GM12878 (cell line): Measurements from ENCODE around the gene HSPBAP1. TPM values are rescaled to one million over a fixed set of nuclear protein-coding genes. Genes with fewer than 3 reads are reported as not detected.

Source experiments
- ATAC-seq: fragments of 200-7000 bp; cut with Tn5 transposase; 3 replicates; pipeline ENCODE4 v1.9.1; 2020; ENCODE audit warnings: mild to moderate bottlenecking, moderate library complexity
- BruUV-seq: library from RNA; stranded (reverse); fragments of 400-500 nt; replicated peaks from 2 replicates; lab custom pipeline; 2021; lab: Mats Ljungman, UMichigan
- CTCF ChIA-PET: fragments of 300-600 bp; sonication (Branson Sonifier 250); formaldehyde crosslinking; extraction: SDS; loops from one replicate; lab custom pipeline; 2021; ENCODE audit warnings: inconsistent platforms; lab: Yijun Ruan, JAX
- POLR2A ChIA-PET: fragments of 350-600 bp; formaldehyde crosslinking; extraction: SDS; loops from one replicate; lab custom pipeline; 2021; ENCODE audit warnings: inconsistent platforms; lab: Charles Lee
- RAD21 ChIA-PET: fragments of 300-600 bp; sonication (Branson Sonifier 250); formaldehyde crosslinking; loops from one replicate; lab custom pipeline; 2023; ENCODE audit warnings: antibody characterized with exemption; ENCODE audit not compliant: unreplicated experiment; lab: Charles Lee
- SMC1A ChIA-PET: fragments of 300-600 bp; sonication (Branson Sonifier 250); formaldehyde crosslinking; loops from one replicate; lab custom pipeline; 2023; ENCODE audit not compliant: unreplicated experiment, uncharacterized antibody; lab: Charles Lee
- DNase-seq: peaks from one replicate; pipeline ENCODE4 v3.0.0-alpha.2; 2011; ENCODE audit warnings: low read depth, low spot score
- FAIRE-seq: peaks from 3 replicates; lab custom pipeline; 2011; peaks lifted over from hg19 to GRCh38; lab: Jason Lieb, UNC
- H2AFZ ChIP-seq: 2 replicates; pipeline ENCODE4 v1.6.0; 2011; ENCODE audit warnings: low read depth, low read length, control low read depth; ENCODE audit not compliant: control insufficient read depth
- H3K27ac ChIP-seq: 2 replicates; pipeline ENCODE4 v1.5.1; 2011; ENCODE audit warnings: control low read depth; ENCODE audit not compliant: control insufficient read depth, insufficient read depth
- H3K27me3 ChIP-seq, 2 experiments: replicated peaks in 1 of 2; 2 replicates each; pipeline versions ENCODE4 v1.6.0 to v1.6.1; 2011; ENCODE audit warnings: low read length in 1 of 2; ENCODE audit not compliant: control insufficient read depth in 2 of 2, insufficient read depth in 2 of 2
- H3K36me3 ChIP-seq, 2 experiments: 2 replicates each; pipeline ENCODE4 v1.5.1; 2011; ENCODE audit warnings: low read length in 1 of 2; ENCODE audit not compliant: control insufficient read depth in 2 of 2, insufficient read depth in 2 of 2
- H3K4me1 ChIP-seq: 2 replicates; pipeline ENCODE4 v1.6.1; 2011; ENCODE audit warnings: mild to moderate bottlenecking, low read length, moderate library complexity, mixed read lengths; ENCODE audit not compliant: control insufficient read depth, insufficient read depth
- H3K4me2 ChIP-seq: 2 replicates; pipeline ENCODE4 v1.6.0; 2011; ENCODE audit warnings: control low read depth; ENCODE audit not compliant: control insufficient read depth, insufficient read depth
- H3K4me3 ChIP-seq: fragments of 200-600 bp; sonication (generic); 2 replicates; pipeline ENCODE4 v1.5.1; 2016
- H3K79me2 ChIP-seq: 2 replicates; pipeline ENCODE4 v1.6.0; 2011; ENCODE audit warnings: low read length; ENCODE audit not compliant: control insufficient read depth, insufficient read depth
- H3K9ac ChIP-seq: 2 replicates; pipeline ENCODE4 v1.8.0; 2011; ENCODE audit warnings: low read length, control low read depth, mixed read lengths; ENCODE audit not compliant: control insufficient read depth, insufficient read depth
- H3K9me3 ChIP-seq: replicated peaks from 3 replicates; pipeline ENCODE4 v1.5.1; 2011; ENCODE audit warnings: mild to moderate bottlenecking, low read length; ENCODE audit not compliant: control insufficient read depth, insufficient read depth
- H4K20me1 ChIP-seq: 2 replicates; pipeline ENCODE4 v1.6.0; 2011; ENCODE audit not compliant: control insufficient read depth, insufficient read depth
- BCL11A ChIP-seq: IDR thresholded peaks from 2 replicates; pipeline ENCODE4 v1.6.1; 2011; ENCODE audit warnings: low read depth, low read length
- BMI1 ChIP-seq: fragments of 450-650 bp; IDR thresholded peaks from 2 replicates; pipeline ENCODE4 v1.6.1; 2016; ENCODE audit warnings: mild to moderate bottlenecking, moderate library complexity, borderline replicate concordance
- EP300 ChIP-seq, 2 experiments: fragments of 150-350 bp in 1 of 2; IDR thresholded peaks; 2 replicates each; pipeline ENCODE4 v1.6.1; 2011 to 2012; ENCODE audit warnings: low read depth in 2 of 2, low read length in 2 of 2, borderline replicate concordance in 1 of 2, improper control_type of control experiment in 1 of 2, inconsistent platforms in 1 of 2; ENCODE audit not compliant: control insufficient read depth in 1 of 2
- SREBF1 ChIP-seq: IDR thresholded peaks from 2 replicates; pipeline ENCODE4 v1.6.1; 2012; ENCODE audit warnings: mild to moderate bottlenecking, low read length
- SREBF2 ChIP-seq: IDR thresholded peaks from 2 replicates; pipeline ENCODE4 v1.6.1; 2012; ENCODE audit warnings: mild to moderate bottlenecking, low read length
- TBL1XR1 ChIP-seq: IDR thresholded peaks from 2 replicates; pipeline ENCODE4 v1.6.1; 2012; ENCODE audit warnings: low read depth, low read length, improper control_type of control experiment
- WGBS: methylation state at CpG from one replicate; pipeline ENCODE4 v1.1.6; 2016; ENCODE audit warnings: low lambda C conversion rate; ENCODE audit not compliant: insufficient replicate concordance, insufficient coverage; ENCODE audit errors: missing lambda C conversion rate; 5-methylcytosine and 5-hydroxymethylcytosine counted together
- in situ Hi-C: fragments of 300-500 bp; cut with MboI; formaldehyde crosslinking; loops from 9 replicates; pipeline ENCODE4 v1.14.3; 2018; ENCODE audit warnings: mixed read lengths
- intact Hi-C: fragments of 100-400 bp; cut with micrococcal nuclease; formaldehyde crosslinking; loops from one replicate; pipeline ENCODE4 v1.14.2; 2022; ENCODE audit not compliant: unreplicated experiment
- polyA plus RNA-seq, 11 experiments: library from polyadenylated mRNA; depleted of rRNA in 4 of 11; unstranded in 6 of 11; stranded (reverse) in 5 of 11; fragments of >200 nt; fragmentation: Nextera tagmentation in 4 of 11; fragmentation: Illumina TruSeq in 1 of 11; extraction: Ambion mirVana in 4 of 11; extraction: Trizol in 1 of 11; gene quantifications; 1 replicate in 1 of 11; 2 replicates in 10 of 11; pipeline versions ENCODE4 v1.2.1 to v1.2.3, GENCODE V29; 2011 to 2016; ENCODE audit warnings: inconsistent platforms in 2 of 11, missing spikeins in 2 of 11, low read depth in 1 of 11
- total RNA-seq, 4 experiments: library from RNA; depleted of rRNA in 3 of 4; stranded (reverse); fragments of >200 nt in 3 of 4; fragmentation: Illumina TruSeq in 1 of 4; extraction: Trizol in 1 of 4; gene quantifications; 2 replicates each; pipeline versions ENCODE4 v1.2.1 to v1.2.3, GENCODE V29; 2013 to 2021
- TF ChIP-seq, protein P1 (sequence below): fragments of 450-650 bp; IDR thresholded peaks from 2 replicates; pipeline ENCODE4 v1.6.1; 2017; ENCODE audit warnings: low read depth, mild to moderate bottlenecking, moderate library complexity

The HSPBAP1 gene
- total and polyA plus RNA-seq, 10 of the 15 experiments (the other 5 are each of a cell fraction or from before 2014, with no cell fraction given): 3.2 to 10.3 (median 7.9) TPM

DNA sequence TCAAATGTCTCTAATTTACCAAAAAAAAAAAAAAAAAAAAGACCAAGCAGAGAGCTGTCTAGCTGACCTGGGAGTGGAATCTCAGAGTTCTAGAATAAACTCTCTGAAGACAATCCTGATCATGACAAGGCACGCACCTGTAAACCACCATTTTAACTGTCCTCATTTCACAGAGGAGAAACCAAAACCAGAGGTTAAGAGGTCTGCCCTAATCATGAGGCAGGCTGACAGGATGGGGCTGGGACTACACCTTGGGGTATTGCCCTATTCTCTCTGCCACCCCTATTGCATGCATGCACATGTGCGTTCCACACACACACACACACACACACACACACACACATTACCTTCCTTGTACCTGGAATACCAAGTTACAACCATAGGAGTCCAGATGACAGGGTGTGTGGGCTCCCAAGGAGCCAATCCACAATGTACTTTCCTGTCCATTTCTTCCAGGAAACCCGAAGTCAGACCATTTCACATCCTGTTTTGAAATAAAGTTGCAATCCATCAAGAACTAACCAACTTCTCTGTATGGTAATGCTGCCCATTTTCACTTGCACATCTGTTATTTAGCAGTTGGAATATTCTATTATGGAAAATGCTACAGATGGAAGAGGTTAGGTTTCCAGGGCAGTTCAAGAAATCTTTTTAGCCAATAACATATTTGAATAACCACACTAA, 34.6 kb downstream of the HSPBAP1 start:
- H4K20me1 ChIP-seq: no peaks in the 10 kb centered on the region
- no peaks in the 10 kb centered on the region for H3K4me1 ChIP-seq
- no peak overlapping the region for H2AFZ ChIP-seq
- POLR2A ChIA-PET: interaction anchor here (0.7 kb wide), 1 partner anchor 13 kb away, joined by 3 read pairs; no protein-coding TSS in a partner anchor
- no peaks in the 10 kb centered on the region for H3K27me3 ChIP-seq
- CTCF ChIA-PET: interaction anchor here (0.9 to 4.9 kb wide), 4 partner anchors 13 to 182 kb away, joined by 3 to 23 read pairs (median 12); no protein-coding TSS in a partner anchor
- RAD21 ChIA-PET: interaction anchor here (0.6 to 1.6 kb wide), 5 partner anchors 15 to 448 kb away, joined by 3 to 4 read pairs (median 3); no protein-coding TSS in a partner anchor
- no peak overlapping the region for H3K27ac ChIP-seq
- WGBS: 65% methylated on average over 3 of the region's 3 CpGs
- in situ Hi-C loops (loop anchor here (5.0 kb wide), 1 partner anchor 273 kb away; no protein-coding TSS in a partner anchor), intact Hi-C loops (loop anchor here (10.0 kb wide), 1 partner anchor 186 kb away; no protein-coding TSS in a partner anchor)
- no peak overlapping the region for H3K9ac ChIP-seq
- no peak for TF ChIP-seq BMI1
- no peak for TF ChIP-seq TBL1XR1
- TF ChIP-seq EP300 (IDR thresholded peaks at IDR 0.05; ENCODE audit: borderline replicate concordance in 1 of 2, control insufficient read depth in 1 of 2, low read depth in 2 of 2, low read length in 2 of 2): no peak
- no peak for TF ChIP-seq SREBF2
- TF ChIP-seq SREBF1: no peak
- TF ChIP-seq BCL11A: no peak
- TF ChIP-seq, protein P1, sequence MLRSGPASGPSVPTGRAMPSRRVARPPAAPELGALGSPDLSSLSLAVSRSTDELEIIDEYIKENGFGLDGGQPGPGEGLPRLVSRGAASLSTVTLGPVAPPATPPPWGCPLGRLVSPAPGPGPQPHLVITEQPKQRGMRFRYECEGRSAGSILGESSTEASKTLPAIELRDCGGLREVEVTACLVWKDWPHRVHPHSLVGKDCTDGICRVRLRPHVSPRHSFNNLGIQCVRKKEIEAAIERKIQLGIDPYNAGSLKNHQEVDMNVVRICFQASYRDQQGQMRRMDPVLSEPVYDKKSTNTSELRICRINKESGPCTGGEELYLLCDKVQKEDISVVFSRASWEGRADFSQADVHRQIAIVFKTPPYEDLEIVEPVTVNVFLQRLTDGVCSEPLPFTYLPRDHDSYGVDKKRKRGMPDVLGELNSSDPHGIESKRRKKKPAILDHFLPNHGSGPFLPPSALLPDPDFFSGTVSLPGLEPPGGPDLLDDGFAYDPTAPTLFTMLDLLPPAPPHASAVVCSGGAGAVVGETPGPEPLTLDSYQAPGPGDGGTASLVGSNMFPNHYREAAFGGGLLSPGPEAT: no peak
- no peaks in the 10 kb centered on the region for H3K9me3 ChIP-seq
- peak; percentile 22; the same call in 1 of the 3 replicates for ATAC-seq
- no peaks in the 10 kb centered on the region; a peak in 1 of 4 replicates for H3K36me3 ChIP-seq
- no peak overlapping the region for H3K4me3 ChIP-seq
- no peak for FAIRE-seq
- BruUV-seq: no TSS peak
- no peak for DNase-seq
- no peaks in the 10 kb centered on the region for H3K79me2 ChIP-seq
- no peak overlapping the region for H3K4me2 ChIP-seq
- SMC1A ChIA-PET: interaction anchor here (1.2 to 1.8 kb wide), 6 partner anchors 13 to 200 kb away, joined by 3 to 5 read pairs (median 4); no protein-coding TSS in a partner anchor
